Measurements from ENCODE around the gene RASGRF1. TPM values are rescaled to one million over a fixed set of nuclear protein-coding genes. Genes with fewer than 3 reads are reported as not detected.

The RASGRF1 gene
- total RNA-seq, 2 donors from 2014 or later = not detected

- intact Hi-C loops (cut with DNase I) = no loop called here
- ATAC-seq (no peak), DNase-seq (no peak)
Measured at GRCh38 chr15:79075256-79075655, 15.3 kb downstream of the RASGRF1 start.

GRCh38 chr15:79073336-79073735 is 17.2 kb downstream of the RASGRF1 start:
- DNase-seq = no peak
- ATAC-seq = no peak
- intact Hi-C loops (cut with DNase I) = no loop called here

GRCh38 chr15:79071901-79072300 is 18.7 kb downstream of the RASGRF1 start:
- peak; percentile 89 to 92 for ATAC-seq
- no peak for DNase-seq

GRCh38 chr15:79068790-79069189 is 21.8 kb downstream of the RASGRF1 start:
- no peak for DNase-seq
- intact Hi-C loops (cut with DNase I) = no loop called here

More at GRCh38 chr15:79071901-79072300, 18.7 kb downstream of the RASGRF1 start:
- intact Hi-C loops (cut with DNase I) = no loop called here

GRCh38 chr15:79067969-79068368 is 22.6 kb downstream of the RASGRF1 start:
- intact Hi-C loops (cut with DNase I) = no loop called here
- DNase-seq (no peak), ATAC-seq (no peak)

More at GRCh38 chr15:79068790-79069189, 21.8 kb downstream of the RASGRF1 start:
- ATAC-seq = no peak

- ATAC-seq (no peak), DNase-seq (no peak)
- intact Hi-C loops (cut with DNase I) = no loop called here
Measured at GRCh38 chr15:79067072-79067833, 23.3 kb downstream of the RASGRF1 start.

GRCh38 chr15:79066391-79067071 is 24.0 kb downstream of the RASGRF1 start:
- no peak for DNase-seq
- intact Hi-C loops (cut with DNase I) = no loop called here
- no peak for ATAC-seq

GRCh38 chr15:79065706-79066376 is 24.7 kb downstream of the RASGRF1 start:
- intact Hi-C loops (cut with DNase I) = no loop called here
- DNase-seq = no peak
- ATAC-seq = no peak

GRCh38 chr15:79065361-79065705 is 25.2 kb downstream of the RASGRF1 start:
- intact Hi-C loops (cut with DNase I) = no loop called here
- no peak for ATAC-seq
- DNase-seq = no peak

GRCh38 chr15:79064496-79064895 is 26.1 kb downstream of the RASGRF1 start:
- DNase-seq = no peak
- ATAC-seq = no peak
- intact Hi-C loops (cut with DNase I) = no loop called here

- intact Hi-C loops (cut with DNase I) = no loop called here
- DNase-seq (no peak), ATAC-seq (no peak)
Measured at GRCh38 chr15:79060175-79060574, 30.4 kb downstream of the RASGRF1 start.

- DNase-seq (no peak), ATAC-seq (no peak)
- intact Hi-C loops (cut with DNase I) = no loop called here
Measured at GRCh38 chr15:79059081-79059572, 31.5 kb downstream of the RASGRF1 start.

- intact Hi-C loops (cut with DNase I) = no loop called here
- ATAC-seq (no peak), DNase-seq (no peak)
Measured at GRCh38 chr15:79058260-79058850, 32.2 kb downstream of the RASGRF1 start.

GRCh38 chr15:79057050-79057449 is 33.5 kb downstream of the RASGRF1 start:
- intact Hi-C loops (cut with DNase I) = no loop called here

GRCh38 chr15:79054350-79054749 is 36.2 kb downstream of the RASGRF1 start:
- DNase-seq (no peak), ATAC-seq (no peak)
- intact Hi-C loops (cut with DNase I) = no loop called here

More at GRCh38 chr15:79057050-79057449, 33.5 kb downstream of the RASGRF1 start:
- no peak for ATAC-seq
- no peak for DNase-seq

- no peak for DNase-seq
- intact Hi-C loops (cut with DNase I) = no loop called here
- ATAC-seq = peak in 1 of 2 donors; percentile 44
Measured at GRCh38 chr15:79053894-79054293, 36.7 kb downstream of the RASGRF1 start.

GRCh38 chr15:79051941-79052731 is 38.4 kb downstream of the RASGRF1 start:
- DNase-seq (no peak), ATAC-seq (peak; percentile 38 to 50)
- intact Hi-C loops (cut with DNase I) = no loop called here

GRCh38 chr15:79051029-79051428 is 39.6 kb downstream of the RASGRF1 start:
- ATAC-seq (no peak), DNase-seq (no peak)
- intact Hi-C loops (cut with DNase I) = no loop called here

GRCh38 chr15:79050341-79050740 is 40.2 kb downstream of the RASGRF1 start:
- intact Hi-C loops (cut with DNase I) = no loop called here
- DNase-seq (no peak), ATAC-seq (no peak)

All from left cardiac atrium (tissue), 4 donors.